MM.1S (cell line): ENCODE data around the gene PIK3C2G.

ENCODE experiments used
- CTCF ChIP-seq: fragments of 300-600 bp; sonication (generic); IDR thresholded peaks from 2 replicates; pipeline ENCODE4 v1.5.1; 2016; ENCODE audit warnings: antibody characterized with exemption, low read length, mixed read lengths
- EZH2 ChIP-seq: fragments of 300-600 bp; sonication (generic); optimal IDR thresholded peaks from 2 replicates; pipeline ENCODE3; 2017; ENCODE audit warnings: low read depth, mild to moderate bottlenecking, antibody characterized with exemption, low read length, mixed read lengths
- EZH2phosphoT487 ChIP-seq: fragments of 300-600 bp; sonication (generic); IDR thresholded peaks from 2 replicates; pipeline ENCODE4 v1.6.1; 2018; ENCODE audit warnings: antibody characterized with exemption, low read length

GRCh38 chr12:18221726-18222125, 39.6 kb upstream of the PIK3C2G start:
- TF ChIP-seq CTCF = no peak
- no peak for TF ChIP-seq EZH2
- TF ChIP-seq EZH2phosphoT487 = no peak
